Measurements from ENCODE around the gene CASP9.

Gene CASP9

DNA sequence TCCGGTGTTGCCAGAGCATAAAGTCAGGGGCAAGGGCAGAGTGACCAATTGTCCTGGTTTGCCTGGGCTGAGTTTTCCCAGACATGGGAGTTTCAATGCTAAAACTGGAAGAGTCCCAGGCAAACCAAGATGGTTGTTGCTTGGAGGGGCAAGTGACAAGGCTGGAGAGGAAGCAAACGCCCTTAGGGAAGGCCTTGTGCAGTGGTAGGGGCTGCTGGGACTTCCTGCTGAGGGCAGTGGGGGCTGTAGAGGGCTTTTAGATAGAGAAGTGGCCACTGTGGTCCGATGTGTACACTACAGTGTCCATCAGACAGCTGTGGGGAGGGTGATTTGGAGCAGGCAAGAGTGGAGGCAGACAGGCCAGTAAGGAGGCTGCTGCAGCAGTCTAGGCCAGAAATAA lies 74.4 kb downstream of the CASP9 start (continued):
- TF ChIP-seq, protein P1, sequence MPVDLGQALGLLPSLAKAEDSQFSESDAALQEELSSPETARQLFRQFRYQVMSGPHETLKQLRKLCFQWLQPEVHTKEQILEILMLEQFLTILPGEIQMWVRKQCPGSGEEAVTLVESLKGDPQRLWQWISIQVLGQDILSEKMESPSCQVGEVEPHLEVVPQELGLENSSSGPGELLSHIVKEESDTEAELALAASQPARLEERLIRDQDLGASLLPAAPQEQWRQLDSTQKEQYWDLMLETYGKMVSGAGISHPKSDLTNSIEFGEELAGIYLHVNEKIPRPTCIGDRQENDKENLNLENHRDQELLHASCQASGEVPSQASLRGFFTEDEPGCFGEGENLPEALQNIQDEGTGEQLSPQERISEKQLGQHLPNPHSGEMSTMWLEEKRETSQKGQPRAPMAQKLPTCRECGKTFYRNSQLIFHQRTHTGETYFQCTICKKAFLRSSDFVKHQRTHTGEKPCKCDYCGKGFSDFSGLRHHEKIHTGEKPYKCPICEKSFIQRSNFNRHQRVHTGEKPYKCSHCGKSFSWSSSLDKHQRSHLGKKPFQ (tag by site-specific recombination; IDR thresholded peaks at IDR 0.05), result no peak
- TF ChIP-seq, protein P2, sequence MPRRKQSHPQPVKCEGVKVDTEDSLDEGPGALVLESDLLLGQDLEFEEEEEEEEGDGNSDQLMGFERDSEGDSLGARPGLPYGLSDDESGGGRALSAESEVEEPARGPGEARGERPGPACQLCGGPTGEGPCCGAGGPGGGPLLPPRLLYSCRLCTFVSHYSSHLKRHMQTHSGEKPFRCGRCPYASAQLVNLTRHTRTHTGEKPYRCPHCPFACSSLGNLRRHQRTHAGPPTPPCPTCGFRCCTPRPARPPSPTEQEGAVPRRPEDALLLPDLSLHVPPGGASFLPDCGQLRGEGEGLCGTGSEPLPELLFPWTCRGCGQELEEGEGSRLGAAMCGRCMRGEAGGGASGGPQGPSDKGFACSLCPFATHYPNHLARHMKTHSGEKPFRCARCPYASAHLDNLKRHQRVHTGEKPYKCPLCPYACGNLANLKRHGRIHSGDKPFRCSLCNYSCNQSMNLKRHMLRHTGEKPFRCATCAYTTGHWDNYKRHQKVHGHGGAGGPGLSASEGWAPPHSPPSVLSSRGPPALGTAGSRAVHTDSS (tag by site-specific recombination; IDR thresholded peaks at IDR 0.05), result no peak
- TF ChIP-seq ZNF76 (tag by site-specific recombination; IDR thresholded peaks at IDR 0.05; ENCODE audit: borderline replicate concordance, low read depth), result no peak

DNA sequence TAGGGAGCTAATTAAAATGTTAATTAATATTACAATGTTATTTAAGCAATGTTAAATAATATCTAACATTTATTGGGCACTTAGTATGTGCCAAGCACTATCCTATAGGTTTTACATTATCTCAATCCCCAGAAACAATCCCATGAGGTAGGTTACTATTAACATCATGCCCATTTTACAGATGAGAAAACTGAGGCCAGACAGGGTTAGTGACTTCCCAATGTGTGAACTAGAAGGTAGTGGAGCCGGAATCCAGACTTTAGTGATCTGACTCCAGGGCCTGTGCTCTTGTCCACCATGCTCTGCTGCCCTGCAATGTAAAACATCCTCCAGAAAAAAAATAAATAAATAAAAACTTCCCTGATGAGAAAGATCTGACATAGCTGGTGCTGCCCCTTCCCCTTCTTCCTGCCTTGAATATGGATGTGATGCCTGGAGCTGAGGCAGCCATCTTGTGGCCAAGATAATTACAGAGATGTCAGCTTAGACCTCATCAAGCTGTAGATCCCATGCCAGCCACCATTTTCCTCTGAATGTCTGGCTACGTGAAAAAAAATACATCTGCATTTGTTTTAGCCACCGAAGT lies 75.0 kb downstream of the CASP9 start:
- Histone ChIP-seq H3K36me3 (ENCODE audit: control insufficient read depth in 2 of 2, insufficient read depth in 1 of 2, low read length in 2 of 2) (no peaks in the 10 kb centered on the region), H3K27ac (ENCODE audit: extremely low read depth, low read depth, low read length) (no peak overlapping the region), H3K9me3 (ENCODE audit: control insufficient read depth, insufficient read depth, low read depth, low read length) (no peaks in the 10 kb centered on the region), H3K4me3 (ENCODE audit: low read depth, low read length) (no peak overlapping the region), H3K4me1 (ENCODE audit: control insufficient read depth, insufficient read depth, low read length) (no peaks in the 10 kb centered on the region)
- ChIA-PET POLR2A (no interaction called here), CTCF (interaction anchor here (0.7 kb wide), 2 partner anchors 39 to 125 kb away, joined by 3 read pairs; no protein-coding TSS in a partner anchor)
- TF ChIP-seq ZNF292 (tag by site-specific recombination; IDR thresholded peaks at IDR 0.05; ENCODE audit: borderline replicate concordance, low read depth), result no peak
- TF ChIP-seq, protein P1 (tag by site-specific recombination; IDR thresholded peaks at IDR 0.05), result no peak
- TF ChIP-seq, protein P3, sequence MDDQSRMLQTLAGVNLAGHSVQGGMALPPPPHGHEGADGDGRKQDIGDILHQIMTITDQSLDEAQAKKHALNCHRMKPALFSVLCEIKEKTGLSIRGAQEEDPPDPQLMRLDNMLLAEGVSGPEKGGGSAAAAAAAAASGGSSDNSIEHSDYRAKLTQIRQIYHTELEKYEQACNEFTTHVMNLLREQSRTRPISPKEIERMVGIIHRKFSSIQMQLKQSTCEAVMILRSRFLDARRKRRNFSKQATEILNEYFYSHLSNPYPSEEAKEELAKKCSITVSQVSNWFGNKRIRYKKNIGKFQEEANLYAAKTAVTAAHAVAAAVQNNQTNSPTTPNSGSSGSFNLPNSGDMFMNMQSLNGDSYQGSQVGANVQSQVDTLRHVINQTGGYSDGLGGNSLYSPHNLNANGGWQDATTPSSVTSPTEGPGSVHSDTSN (CRISPR knock-in tag; IDR thresholded peaks at IDR 0.05), result no peak
- TF ChIP-seq, protein P4, sequence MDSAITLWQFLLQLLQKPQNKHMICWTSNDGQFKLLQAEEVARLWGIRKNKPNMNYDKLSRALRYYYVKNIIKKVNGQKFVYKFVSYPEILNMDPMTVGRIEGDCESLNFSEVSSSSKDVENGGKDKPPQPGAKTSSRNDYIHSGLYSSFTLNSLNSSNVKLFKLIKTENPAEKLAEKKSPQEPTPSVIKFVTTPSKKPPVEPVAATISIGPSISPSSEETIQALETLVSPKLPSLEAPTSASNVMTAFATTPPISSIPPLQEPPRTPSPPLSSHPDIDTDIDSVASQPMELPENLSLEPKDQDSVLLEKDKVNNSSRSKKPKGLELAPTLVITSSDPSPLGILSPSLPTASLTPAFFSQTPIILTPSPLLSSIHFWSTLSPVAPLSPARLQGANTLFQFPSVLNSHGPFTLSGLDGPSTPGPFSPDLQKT (IDR thresholded peaks at IDR 0.05; ENCODE audit: borderline replicate concordance, low read depth, low read length), result no peak
- no peak for TF ChIP-seq ZBTB7A (tag by site-specific recombination; IDR thresholded peaks at IDR 0.05; ENCODE audit: low read depth)
- TF ChIP-seq ZNF501 (tag by site-specific recombination; IDR thresholded peaks at IDR 0.05), result no peak
- no peak for TF ChIP-seq ZNF560 (tag by site-specific recombination; IDR thresholded peaks at IDR 0.05; ENCODE audit: borderline replicate concordance)
- TF ChIP-seq, protein P5, sequence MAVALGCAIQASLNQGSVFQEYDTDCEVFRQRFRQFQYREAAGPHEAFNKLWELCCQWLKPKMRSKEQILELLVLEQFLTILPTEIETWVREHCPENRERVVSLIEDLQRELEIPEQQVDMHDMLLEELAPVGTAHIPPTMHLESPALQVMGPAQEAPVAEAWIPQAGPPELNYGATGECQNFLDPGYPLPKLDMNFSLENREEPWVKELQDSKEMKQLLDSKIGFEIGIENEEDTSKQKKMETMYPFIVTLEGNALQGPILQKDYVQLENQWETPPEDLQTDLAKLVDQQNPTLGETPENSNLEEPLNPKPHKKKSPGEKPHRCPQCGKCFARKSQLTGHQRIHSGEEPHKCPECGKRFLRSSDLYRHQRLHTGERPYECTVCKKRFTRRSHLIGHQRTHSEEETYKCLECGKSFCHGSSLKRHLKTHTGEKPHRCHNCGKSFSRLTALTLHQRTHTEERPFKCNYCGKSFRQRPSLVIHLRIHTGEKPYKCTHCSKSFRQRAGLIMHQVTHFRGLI (tag by site-specific recombination; IDR thresholded peaks at IDR 0.05), result no peak
- TF ChIP-seq ZNF837 (tag by site-specific recombination; IDR thresholded peaks at IDR 0.05), result no peak
- TF ChIP-seq ZNF311 (tag by site-specific recombination; IDR thresholded peaks at IDR 0.05; ENCODE audit: borderline replicate concordance), result no peak
- TF ChIP-seq YY2 (tag by site-specific recombination; IDR thresholded peaks at IDR 0.05), result no peak
- no peak for TF ChIP-seq SALL2 (tag by site-specific recombination; IDR thresholded peaks at IDR 0.05; ENCODE audit: borderline replicate concordance)
